HG02571 (cell line): ENCODE measurements around the gene KRTAP1-4.
"Not testable (repeated sequence)": the region's sequence is repeated elsewhere in the genome, so short reads cannot be mapped to it uniquely, and the experiment has no call there.

Experiments
- ATAC-seq: cut with Tn5 transposase; IDR thresholded peaks from one replicate; pipeline ENCODE4 v1.9.1; 2021; ENCODE audit warnings: mild to moderate bottlenecking, moderate library complexity; ENCODE audit not compliant: unreplicated experiment

The KRTAP1-4 gene

DNA sequence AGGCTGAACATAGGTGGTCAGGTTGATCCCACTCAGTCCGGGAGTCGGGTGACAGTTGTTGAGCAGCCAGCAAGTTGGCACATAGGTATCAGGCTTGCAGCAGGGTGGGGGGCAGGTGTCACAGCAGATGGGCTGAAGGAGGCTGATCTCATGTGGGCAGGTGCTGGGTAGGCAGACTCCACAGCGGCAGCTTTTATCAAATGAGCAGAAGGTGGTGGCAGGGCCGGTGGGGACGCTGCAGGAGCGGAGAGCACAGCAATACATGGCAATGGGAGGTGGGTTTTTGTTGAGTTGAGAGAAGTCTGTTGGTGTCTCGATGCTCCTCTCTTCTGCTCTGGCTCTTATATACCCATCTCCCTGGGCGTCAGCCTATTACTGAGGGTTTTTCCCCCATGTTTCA lies 21.2 kb downstream of the KRTAP1-4 start, which contains the start of gene KRTAP3-1:
Gene KRTAP3-1 (minus strand): TSS at position 318 of the 400 bp plus-strand sequence. CDS start 54 bp downstream, at position 264.
- ATAC-seq: no peak

DNA sequence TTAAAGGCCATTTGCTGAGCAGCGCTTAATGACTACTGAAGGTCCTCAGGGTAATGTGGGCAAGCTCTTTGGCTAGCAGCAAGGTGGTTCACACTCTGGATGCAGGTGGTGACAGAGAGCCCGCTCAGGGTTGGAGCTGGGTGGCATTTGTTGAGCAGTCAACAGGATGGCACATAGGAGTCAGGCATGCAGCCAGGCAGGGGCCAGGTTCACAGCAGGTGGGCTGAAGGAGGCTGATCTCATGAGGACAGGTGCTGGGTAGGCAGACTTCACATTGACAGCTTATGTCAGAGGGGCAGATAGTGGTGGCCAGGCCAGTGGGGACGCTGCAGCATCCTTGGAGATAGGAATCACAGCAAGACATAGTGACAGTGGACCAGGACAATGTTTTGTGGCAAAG lies 25.6 kb downstream of the KRTAP1-4 start:
- ATAC-seq: no peak

DNA sequence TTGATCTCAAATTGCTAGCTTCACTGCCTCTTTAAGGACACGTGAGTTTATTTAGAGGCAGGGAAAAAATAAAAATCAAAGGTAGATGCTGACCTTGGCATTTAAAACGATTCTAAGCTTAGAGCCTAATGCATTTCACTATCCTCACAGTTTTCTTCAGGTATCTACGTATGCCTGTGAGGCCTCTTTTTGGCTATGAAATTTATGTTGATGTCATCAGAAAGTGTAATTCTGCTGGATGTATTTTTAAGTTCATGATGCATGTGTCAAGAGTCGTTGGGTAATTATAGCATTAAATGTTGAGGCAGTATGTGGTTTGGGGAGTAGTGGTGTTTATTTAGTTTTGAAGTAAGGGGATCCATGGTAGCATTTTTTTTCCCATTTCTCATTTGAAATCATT lies 26.1 kb downstream of the KRTAP1-4 start:
- no peak for ATAC-seq

DNA sequence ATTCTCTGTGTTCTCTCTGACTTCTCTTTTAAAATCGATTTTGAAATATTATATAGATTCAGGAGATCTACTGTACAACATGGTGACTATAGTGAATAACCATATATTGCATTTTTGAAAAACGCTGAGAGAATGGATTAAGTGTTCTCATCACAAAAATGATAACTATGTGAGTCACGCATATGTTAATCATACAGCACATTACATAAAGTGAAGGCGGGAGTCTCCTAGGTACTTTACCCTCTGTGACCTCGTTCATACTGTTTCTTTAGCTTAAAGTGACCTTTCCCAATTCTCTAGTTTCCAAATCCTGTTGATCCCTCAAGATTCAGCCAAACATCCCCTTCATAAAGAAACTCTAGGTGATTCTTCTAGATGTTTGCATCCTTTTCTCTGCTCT lies 27.2 kb downstream of the KRTAP1-4 start:
- no peak for ATAC-seq

DNA sequence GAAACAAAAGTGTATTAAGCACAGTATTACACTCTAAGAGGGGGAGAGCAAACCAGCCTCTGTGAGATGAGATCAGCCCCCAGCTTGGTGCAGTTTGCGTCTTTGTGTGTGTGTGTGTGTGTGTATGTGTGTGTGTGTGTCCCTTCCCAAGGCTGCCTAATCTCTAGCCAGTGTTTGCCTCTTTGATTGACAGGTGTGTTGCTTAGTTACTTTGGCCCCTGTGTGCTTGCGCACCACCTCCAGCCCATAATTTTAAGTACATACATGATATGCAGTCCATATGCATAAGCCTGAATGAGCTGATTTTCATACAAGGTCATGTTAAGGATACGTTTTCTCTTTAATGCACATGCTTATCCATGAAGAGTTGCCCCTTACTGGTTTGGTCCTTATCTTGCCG lies 28.2 kb downstream of the KRTAP1-4 start:
- ATAC-seq: no peak

DNA sequence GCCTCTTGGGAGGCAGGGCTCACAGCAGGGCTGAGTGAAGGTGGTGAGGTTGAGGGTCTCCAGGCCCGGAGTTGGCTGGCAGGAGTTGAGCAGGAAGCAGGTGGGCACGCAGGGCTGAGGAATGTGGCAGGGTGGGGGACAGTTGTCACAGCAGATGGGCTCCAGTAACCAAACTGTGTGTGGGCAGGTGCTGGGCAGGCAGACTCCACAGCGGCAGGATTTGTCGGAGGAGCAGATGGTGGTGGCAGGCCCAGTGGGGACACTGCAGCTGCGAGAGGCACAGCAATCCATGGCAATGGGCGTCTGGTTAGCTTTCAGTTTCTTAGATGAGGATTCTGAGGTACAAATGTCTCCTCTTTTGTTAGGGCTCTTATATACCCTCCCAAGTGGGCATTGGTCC lies 30.4 kb downstream of the KRTAP1-4 start, which contains the start of gene KRTAP3-2:
Gene KRTAP3-2 (minus strand): TSS at position 344 of the 400 bp plus-strand sequence. CDS start 53 bp downstream, at position 291.
- ATAC-seq: not testable (repeated sequence)

DNA sequence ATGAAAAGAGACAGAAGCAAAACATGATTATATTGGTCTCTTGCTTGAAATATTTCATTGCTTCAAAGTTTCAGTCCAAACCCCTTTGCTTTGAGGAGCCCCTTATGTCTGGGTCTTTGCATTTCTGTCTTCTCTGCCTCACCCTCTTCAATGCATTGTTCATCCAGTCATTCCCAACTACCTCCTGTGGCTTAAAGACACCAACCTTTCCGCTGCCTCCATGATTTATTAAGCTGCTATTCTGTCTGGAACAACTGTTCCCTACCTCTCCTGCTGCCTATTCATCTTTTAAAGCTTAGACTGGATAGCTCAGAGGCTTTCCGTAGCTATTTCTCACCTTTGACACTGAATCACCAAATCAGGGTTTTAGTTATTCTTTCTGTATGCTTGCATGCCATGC lies 32.6 kb downstream of the KRTAP1-4 start:
- no peak for ATAC-seq

DNA sequence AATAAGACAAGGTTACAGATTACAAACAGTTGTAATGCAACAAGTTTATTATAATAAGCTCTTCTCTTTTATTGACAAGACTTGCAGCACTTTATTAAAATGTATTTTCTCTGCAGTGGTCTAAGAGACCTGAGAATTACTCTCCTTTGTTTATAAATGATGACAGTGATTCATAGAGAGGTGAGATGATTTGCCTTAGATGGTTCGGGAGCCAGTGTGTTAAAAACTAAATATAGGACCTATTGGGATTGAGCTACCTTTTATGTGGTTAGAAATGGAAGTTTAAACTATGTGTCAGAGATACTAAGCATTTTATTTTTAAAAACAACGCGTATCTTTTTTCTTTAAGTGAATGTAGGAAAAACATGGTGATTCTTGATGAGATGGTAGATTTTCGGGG lies 33.2 kb downstream of the KRTAP1-4 start:
- no peak for ATAC-seq

DNA sequence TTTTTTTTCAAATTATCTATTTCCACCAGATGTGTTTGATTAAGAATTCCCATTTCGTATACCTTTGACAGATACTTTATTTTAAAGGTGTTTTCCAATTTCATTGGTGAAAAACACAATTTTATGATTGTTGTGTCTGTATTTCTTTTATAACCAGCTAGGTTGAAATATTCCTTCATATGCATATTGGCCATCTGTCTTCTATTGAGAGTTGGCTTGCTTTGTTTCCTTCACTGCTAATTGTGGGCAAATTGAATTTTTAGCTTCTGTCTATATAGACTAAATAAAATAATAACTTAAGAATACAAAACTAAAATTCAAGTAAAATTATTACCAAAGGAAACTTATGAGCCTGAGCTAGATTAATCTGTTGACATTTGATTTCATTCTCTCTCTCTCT lies 34.9 kb downstream of the KRTAP1-4 start:
- no peak for ATAC-seq

DNA sequence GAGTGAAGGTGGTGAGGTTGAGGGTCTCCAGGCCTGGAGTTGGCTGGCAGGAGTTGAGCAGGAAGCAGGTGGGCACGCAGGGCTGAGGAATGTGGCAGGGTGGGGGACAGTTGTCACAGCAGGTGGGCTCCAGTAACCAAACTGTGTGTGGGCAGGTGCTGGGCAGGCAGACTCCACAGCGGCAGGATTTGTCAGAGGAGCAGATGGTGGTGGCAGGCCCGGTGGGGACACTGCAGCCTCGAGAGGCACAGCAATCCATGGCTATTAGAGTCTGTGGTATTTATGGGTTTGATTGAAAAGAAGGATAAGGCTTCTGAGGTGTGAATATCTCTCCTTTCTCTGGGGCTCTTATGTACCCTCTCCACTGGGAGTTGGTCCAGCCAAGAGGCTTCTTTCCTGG lies 36.2 kb downstream of the KRTAP1-4 start, which contains the start of gene KRTAP3-3:
Gene KRTAP3-3 (minus strand): TSS at position 326 of the 400 bp plus-strand sequence. CDS start 67 bp downstream, at position 259.
- ATAC-seq: no peak

DNA sequence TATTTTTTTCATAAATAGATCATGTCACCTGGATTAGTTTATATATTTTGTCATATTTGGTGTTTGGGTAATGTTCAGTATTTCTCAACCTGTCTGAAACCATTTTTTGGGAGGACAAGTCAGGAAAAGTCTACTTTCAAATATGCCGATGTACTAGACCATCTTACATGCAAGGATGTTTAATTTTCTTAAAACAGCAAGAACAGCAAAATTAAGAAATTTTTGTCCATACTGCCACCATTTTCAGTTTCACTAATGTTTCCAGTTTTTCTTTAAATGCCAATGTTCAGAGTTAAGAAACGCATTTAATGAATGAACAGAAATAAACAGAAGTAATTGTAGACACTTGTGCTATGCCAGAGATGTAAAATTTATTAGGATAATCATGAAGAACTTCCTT lies 36.9 kb downstream of the KRTAP1-4 start:
- ATAC-seq: no peak

DNA sequence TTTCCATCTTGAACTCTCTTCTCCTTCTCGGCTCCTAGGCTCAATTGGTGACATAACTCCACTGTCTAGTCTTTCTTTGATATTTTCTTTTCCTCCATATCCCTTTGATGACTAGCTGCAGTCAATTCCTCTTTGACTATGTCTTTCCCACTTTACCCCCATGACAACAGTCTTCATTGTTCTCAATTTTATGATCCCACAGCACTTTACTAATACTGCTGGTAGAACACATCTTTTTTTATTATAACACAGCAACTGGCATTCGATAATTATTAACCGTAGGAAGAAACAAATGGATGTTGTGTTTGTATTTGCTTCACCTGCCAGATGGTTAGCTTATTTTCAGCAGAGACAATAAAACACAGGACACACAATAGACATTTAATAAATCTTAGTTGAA lies 37.3 kb downstream of the KRTAP1-4 start:
- no peak for ATAC-seq

DNA sequence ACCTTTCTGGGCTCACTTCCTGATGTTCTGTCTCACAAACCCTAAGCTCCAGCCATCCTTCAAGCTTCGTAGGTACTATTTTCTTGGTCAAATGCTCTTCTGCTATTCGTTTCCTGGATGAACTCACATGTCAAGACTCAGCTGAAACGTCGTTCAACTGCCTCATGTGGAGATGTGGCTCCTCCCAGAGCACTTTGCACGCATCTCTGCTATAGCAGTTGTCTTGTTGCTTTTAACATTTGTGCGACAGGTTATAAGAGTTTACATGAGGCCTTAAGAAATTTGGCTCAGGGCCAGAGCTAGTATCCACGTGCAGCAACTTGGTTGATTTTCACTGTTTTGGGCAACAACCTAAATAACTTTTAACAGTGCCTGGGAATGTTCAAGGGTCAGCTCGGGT lies 43.1 kb downstream of the KRTAP1-4 start:
- no peak for ATAC-seq

DNA sequence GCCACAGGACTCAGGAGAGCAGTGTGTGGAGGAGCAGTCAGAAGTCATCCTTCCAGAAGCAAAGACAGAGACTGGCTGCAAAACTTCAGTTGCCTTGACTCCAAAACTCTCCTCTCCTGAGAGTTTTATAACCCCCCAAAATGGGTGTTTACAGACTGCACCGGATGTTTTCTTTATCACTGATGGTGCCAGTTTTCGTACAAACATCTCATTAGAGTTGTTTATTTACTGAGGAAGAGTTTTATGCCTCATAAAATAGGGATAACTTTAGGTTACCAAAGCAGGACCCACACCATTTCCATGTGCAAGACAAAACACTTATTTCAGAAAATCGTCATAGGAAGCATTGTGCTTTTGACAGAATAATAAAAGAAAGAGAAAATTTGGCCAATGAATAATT lies 45.8 kb downstream of the KRTAP1-4 start, which contains the start of gene KRT40:
Gene KRT40 (minus strand): TSS at position 101 of the 400 bp plus-strand sequence. CDS start 53 bp downstream, at position 48.
- no peak for ATAC-seq

DNA sequence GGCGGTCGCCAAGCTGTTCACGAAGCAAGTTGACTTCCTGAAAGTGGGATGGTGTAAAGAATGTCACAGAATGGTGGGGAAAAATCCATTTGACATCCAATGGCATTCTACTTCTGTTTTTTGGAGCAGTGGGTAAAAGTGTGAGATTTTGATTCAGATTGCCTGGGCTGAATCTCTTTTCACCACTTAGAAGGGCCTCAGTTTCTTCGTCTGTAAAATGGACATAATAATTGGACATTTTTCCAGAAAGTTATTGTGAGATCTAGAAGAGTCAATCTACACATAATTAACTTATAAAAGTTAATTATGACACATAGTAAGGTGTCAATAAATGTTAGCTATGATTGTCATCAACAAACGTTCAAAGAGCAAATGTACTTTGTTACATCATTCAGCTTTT lies 48.9 kb downstream of the KRTAP1-4 start:
- ATAC-seq: no peak

DNA sequence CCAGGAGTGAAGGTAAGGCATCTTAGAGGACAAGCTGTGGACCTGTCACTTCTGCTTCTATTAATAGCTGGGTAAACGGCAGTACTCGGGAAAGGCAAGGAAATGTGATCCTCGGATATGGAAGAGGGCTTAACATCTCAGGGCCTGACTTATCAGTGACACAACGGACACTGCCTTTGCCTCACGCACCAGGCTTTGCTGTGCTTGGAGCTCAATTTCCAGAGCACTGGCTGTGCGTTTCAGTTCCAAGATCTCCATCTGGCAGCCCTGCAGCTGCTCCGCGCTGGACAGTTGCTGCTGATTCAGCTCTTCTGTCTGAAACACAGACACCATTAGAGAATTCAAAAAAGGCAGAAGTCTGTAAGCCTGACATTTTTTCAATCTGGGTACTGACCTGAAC lies 49.4 kb downstream of the KRTAP1-4 start:
- no peak for ATAC-seq

DNA sequence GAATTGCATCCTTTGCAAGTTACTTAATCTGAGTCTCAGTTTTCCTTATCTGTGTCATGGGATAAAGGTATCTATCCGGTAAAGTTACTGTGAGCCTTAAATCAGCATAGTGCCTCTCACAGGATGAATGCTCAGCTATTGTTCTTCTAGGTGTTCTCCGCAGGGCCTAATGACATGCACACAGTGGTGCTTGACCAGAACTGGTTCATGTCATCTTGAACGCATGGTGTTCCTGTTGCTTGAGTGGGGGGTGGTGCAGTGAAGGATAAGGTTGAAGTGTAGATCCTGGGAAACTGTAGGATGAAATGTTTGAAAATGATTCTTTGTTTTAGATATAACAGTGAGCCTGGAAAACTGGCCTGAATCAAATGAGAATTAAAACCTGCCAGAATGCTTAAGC lies 49.9 kb downstream of the KRTAP1-4 start:
- no peak for ATAC-seq
